ENCODE data around the gene KCNIP2.

Gene KCNIP2

GRCh38 chr10:101776161-101776817, 67.3 kb downstream of the KCNIP2 start:
- TF ChIP-seq CTCF (IDR thresholded peaks at IDR 0.05; ENCODE audit: poor library complexity, severe bottlenecking): no peak
- H3K36me3 ChIP-seq (ENCODE audit: low read depth): no peaks in the 10 kb centered on the region
- H3K4me1 ChIP-seq (ENCODE audit: insufficient read depth, poor library complexity, severe bottlenecking): no peaks in the 10 kb centered on the region
- DNase-seq (ENCODE audit: low spot score): no peak
- ATAC-seq (ENCODE audit: low read depth): 0 out of 3 replicates have a peak, but pooled peaks have one; percentile 15
- no peak overlapping the region for H3K27ac ChIP-seq (ENCODE audit: poor library complexity, severe bottlenecking)
- no peaks in the 10 kb centered on the region for H3K9me3 ChIP-seq (ENCODE audit: severe bottlenecking)
- no peak overlapping the region for H3K4me3 ChIP-seq (ENCODE audit: severe bottlenecking)
- H3K27me3 ChIP-seq (ENCODE audit: insufficient read depth, poor library complexity, severe bottlenecking): peaks cover 48% of the 10 kb centered on the region

All from RWPE2 (cell line).